ENCODE data around the gene DCAF6. TPM values are rescaled to one million over a fixed set of nuclear protein-coding genes. Genes with fewer than 3 reads are reported as not detected.
"Not testable (repeated sequence)": the region's sequence is repeated elsewhere in the genome, so short reads cannot be mapped to it uniquely, and the experiment has no call there.

DCAF6 gene
- total RNA-seq, 1 donor from 2014 or later, result 58.7 TPM

GRCh38 chr1:167924543-167925231 is 11.8 kb upstream of the DCAF6 start:
- DNase-seq (ENCODE audit: low spot score), result no peak

- DNase-seq (ENCODE audit: low spot score), result no peak
Measured at GRCh38 chr1:167926486-167926997, 9.9 kb upstream of the DCAF6 start.

- DNase-seq (ENCODE audit: low spot score), result no peak
Measured at GRCh38 chr1:167927046-167927754, 9.3 kb upstream of the DCAF6 start.

GRCh38 chr1:167928457-167928852 is 8.0 kb upstream of the DCAF6 start:
- DNase-seq (ENCODE audit: low spot score), result no peak

- DNase-seq (ENCODE audit: low spot score), result not testable (repeated sequence)
Measured at GRCh38 chr1:167928919-167929318, 7.6 kb upstream of the DCAF6 start.

GRCh38 chr1:167929725-167930124 is 6.8 kb upstream of the DCAF6 start:
- DNase-seq (ENCODE audit: low spot score), result no peak

GRCh38 chr1:167933788-167934187 is 2.7 kb upstream of the DCAF6 start:
- DNase-seq (ENCODE audit: low spot score), result no peak

- DNase-seq (ENCODE audit: low spot score), result peak; percentile 69
Measured at GRCh38 chr1:167934426-167935215, 1.9 kb upstream of the DCAF6 start.

GRCh38 chr1:167935216-167936067 is 1.0 kb upstream of the DCAF6 start:
- DNase-seq (ENCODE audit: low spot score), result no peak

GRCh38 chr1:167936930-167937708 is 636 bp downstream of the DCAF6 start, which contains the start of gene MPC2:
MPC2 (minus strand) TSS chr1:167937072; CDS start chr1:167935841, 1,231 bp downstream.
- peak; percentile 90 for DNase-seq (ENCODE audit: low spot score)

- DNase-seq (ENCODE audit: low spot score), result no peak
Measured at GRCh38 chr1:167937709-167938010, 1.2 kb downstream of the DCAF6 start.

GRCh38 chr1:167938080-167938636 is 1.7 kb downstream of the DCAF6 start:
- DNase-seq (ENCODE audit: low spot score), result no peak

GRCh38 chr1:167940264-167940663 is 3.8 kb downstream of the DCAF6 start:
- DNase-seq (ENCODE audit: low spot score), result no peak

GRCh38 chr1:167943541-167943940 is 7.1 kb downstream of the DCAF6 start:
- no peak for DNase-seq (ENCODE audit: low spot score)

- DNase-seq (ENCODE audit: low spot score), result no peak
Measured at GRCh38 chr1:167947733-167948132, 11.2 kb downstream of the DCAF6 start.

- DNase-seq (ENCODE audit: low spot score), result no peak
Measured at GRCh38 chr1:167949785-167950184, 13.3 kb downstream of the DCAF6 start.

GRCh38 chr1:167950569-167950968 is 14.1 kb downstream of the DCAF6 start:
- no peak for DNase-seq (ENCODE audit: low spot score)

GRCh38 chr1:167955915-167956314 is 19.4 kb downstream of the DCAF6 start:
- no peak for DNase-seq (ENCODE audit: low spot score)

GRCh38 chr1:167957710-167958109 is 21.2 kb downstream of the DCAF6 start:
- DNase-seq (ENCODE audit: low spot score), result no peak

GRCh38 chr1:167964646-167965045 is 28.2 kb downstream of the DCAF6 start:
- no peak for DNase-seq (ENCODE audit: low spot score)
